ENCODE data around the gene VPS26B.
A peak's percentile ranks its signal among the peaks of the same experiment; 100 is the strongest.

Gene VPS26B

GRCh38 chr11:134207538-134208239, 16.8 kb upstream of the VPS26B start:
- H3K9me3 ChIP-seq (ENCODE audit: control insufficient read depth, low read length), result no peaks in the 10 kb centered on the region
- H3K36me3 ChIP-seq (ENCODE audit: control insufficient read depth, insufficient read depth, low read length, severe bottlenecking), result peaks cover 72% of the 10 kb centered on the region
- H3K27me3 ChIP-seq (replicated peaks; ENCODE audit: control insufficient read depth, insufficient read depth, low read length), result no peaks in the 10 kb centered on the region
- DNase-seq (ENCODE audit: low read depth), result peak; percentile 43
- no peak overlapping the region for H3K9ac ChIP-seq (ENCODE audit: low read length)
- H3K4me1 ChIP-seq (ENCODE audit: control insufficient read depth, insufficient read depth, low read length), result no peaks in the 10 kb centered on the region
- H3K4me3 ChIP-seq (ENCODE audit: low read length), result no peak overlapping the region

DNA sequence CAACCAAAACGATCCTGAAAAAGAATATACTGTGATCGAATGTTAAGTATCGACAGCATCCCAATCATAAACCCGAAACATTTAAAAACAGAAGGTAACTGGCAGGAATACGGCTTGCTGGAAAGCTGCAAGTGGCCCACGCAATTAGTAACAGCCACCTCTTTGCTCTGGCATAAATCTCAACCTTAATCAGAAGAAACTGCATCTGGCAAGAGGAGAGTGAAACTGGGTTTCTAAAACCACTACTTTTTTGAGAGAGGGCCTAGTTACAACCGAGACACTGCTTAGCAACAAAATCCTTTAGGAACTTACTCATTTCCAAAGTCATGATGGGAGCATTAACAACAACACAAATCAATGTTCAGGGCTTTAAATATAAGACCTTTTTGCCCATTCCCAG, 8.6 kb upstream of the VPS26B start:
- DNase-seq (ENCODE audit: low read depth), result no peak
- H3K36me3 ChIP-seq (ENCODE audit: control insufficient read depth, insufficient read depth, low read length, severe bottlenecking), result peaks cover 39% of the 10 kb centered on the region

GRCh38 chr11:134216816-134217215, 7.7 kb upstream of the VPS26B start:
- Histone ChIP-seq H3K4me1 (ENCODE audit: control insufficient read depth, insufficient read depth, low read length) (no peaks in the 10 kb centered on the region), H3K9ac (ENCODE audit: low read length) (no peak overlapping the region), H3K36me3 (ENCODE audit: control insufficient read depth, insufficient read depth, low read length, severe bottlenecking) (peaks cover 35% of the 10 kb centered on the region), H3K27me3 (replicated peaks; ENCODE audit: control insufficient read depth, insufficient read depth, low read length) (no peaks in the 10 kb centered on the region), H3K4me3 (ENCODE audit: low read length) (no peak overlapping the region), H3K9me3 (ENCODE audit: control insufficient read depth, low read length) (no peaks in the 10 kb centered on the region)
- DNase-seq (ENCODE audit: low read depth), result no peak

More for the DNA sequence above, 8.6 kb upstream of the VPS26B start:
- Histone ChIP-seq H3K4me1 (ENCODE audit: control insufficient read depth, insufficient read depth, low read length) (no peaks in the 10 kb centered on the region), H3K27me3 (replicated peaks; ENCODE audit: control insufficient read depth, insufficient read depth, low read length) (no peaks in the 10 kb centered on the region), H3K9me3 (ENCODE audit: control insufficient read depth, low read length) (no peaks in the 10 kb centered on the region), H3K4me3 (ENCODE audit: low read length) (no peak overlapping the region), H3K9ac (ENCODE audit: low read length) (no peak overlapping the region)

DNA sequence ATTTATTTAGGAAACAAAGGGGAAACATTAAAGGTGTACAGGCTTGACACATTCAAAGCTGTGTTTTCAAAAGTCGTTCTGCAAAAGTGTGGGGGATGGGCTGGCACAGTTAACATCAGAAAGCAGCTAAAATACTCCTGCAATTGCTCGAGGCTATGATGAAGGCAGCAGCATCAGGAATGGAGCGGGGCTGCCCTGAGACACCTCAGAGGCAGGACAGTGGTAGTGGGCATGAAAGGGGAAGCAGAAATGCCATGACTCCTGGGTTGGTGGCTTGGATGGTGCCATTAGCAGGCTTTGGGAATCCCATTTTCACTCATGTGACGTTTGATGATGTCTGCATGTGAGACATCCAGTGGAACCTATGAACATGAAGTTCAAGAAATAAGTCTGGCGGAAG, 1.4 kb upstream of the VPS26B start:
- Histone ChIP-seq H3K9ac (ENCODE audit: low read length) (peak overlapping the region; percentile 94), H3K9me3 (ENCODE audit: control insufficient read depth, low read length) (no peaks in the 10 kb centered on the region), H3K4me3 (ENCODE audit: low read length) (peak overlapping the region; percentile 97), H3K27me3 (replicated peaks; ENCODE audit: control insufficient read depth, insufficient read depth, low read length) (no peaks in the 10 kb centered on the region), H3K4me1 (ENCODE audit: control insufficient read depth, insufficient read depth, low read length) (peaks cover 26% of the 10 kb centered on the region), H3K36me3 (ENCODE audit: control insufficient read depth, insufficient read depth, low read length, severe bottlenecking) (peaks cover 15% of the 10 kb centered on the region)
- no peak for DNase-seq (ENCODE audit: low read depth)

DNA sequence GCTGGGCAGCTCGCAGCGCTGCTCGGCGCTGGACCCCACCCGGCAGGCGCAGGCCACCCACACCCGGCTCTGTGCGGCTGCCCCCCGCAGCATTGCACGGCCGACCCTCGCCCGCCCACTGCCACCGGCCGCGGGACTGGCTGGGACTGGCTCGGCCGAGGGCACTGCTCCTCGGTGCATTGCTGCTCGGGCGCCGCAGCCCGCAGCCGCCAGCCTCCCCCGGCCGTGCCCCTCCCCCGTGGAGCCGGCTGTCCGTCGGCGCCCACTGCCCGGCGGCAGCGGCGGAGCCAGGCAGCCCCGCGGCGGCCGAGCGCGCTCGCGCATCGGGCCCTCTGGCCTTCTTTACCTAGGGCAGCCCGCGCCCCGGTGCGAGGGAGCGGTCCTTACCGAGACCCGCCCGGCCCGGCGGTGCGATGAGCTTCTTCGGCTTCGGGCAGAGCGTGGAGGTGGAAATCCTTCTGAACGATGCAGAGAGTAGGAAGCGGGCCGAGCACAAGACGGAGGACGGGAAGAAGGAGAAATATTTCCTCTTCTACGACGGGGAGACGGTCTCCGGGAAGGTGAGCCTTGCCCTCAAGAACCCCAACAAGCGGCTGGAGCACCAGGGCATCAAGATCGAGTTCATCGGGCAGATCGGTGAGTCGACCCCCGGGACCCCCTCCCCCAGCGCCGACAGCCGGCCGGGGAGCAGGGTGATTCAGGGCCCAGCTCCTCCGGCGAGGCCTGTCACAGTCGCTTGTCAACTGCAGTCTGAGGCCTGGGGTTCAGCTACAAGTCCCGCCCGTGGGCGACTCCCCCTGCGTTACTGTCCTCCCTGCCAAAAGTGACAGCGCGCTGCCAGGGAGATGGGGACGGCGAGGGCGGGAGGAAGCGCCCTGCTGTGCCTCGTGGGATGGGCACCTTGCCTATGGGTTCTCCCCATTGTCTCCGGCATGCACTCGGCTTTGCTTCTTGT, 516 bp downstream of the VPS26B start:
- peaks cover 4% of the 10 kb centered on the region for H3K36me3 ChIP-seq (ENCODE audit: control insufficient read depth, insufficient read depth, low read length, severe bottlenecking)
- peak overlapping the region; percentile 97 for H3K4me3 ChIP-seq (ENCODE audit: low read length)
- H3K9ac ChIP-seq (ENCODE audit: low read length), result peak overlapping the region; percentile 94
- peak; percentile 68 for DNase-seq (ENCODE audit: low read depth)
- H3K9me3 ChIP-seq (ENCODE audit: control insufficient read depth, low read length), result no peaks in the 10 kb centered on the region
- peaks cover 30% of the 10 kb centered on the region for H3K4me1 ChIP-seq (ENCODE audit: control insufficient read depth, insufficient read depth, low read length)
- no peaks in the 10 kb centered on the region for H3K27me3 ChIP-seq (replicated peaks; ENCODE audit: control insufficient read depth, insufficient read depth, low read length)

GRCh38 chr11:134226806-134227325, 2.4 kb downstream of the VPS26B start:
- Histone ChIP-seq H3K27me3 (replicated peaks; ENCODE audit: control insufficient read depth, insufficient read depth, low read length) (no peaks in the 10 kb centered on the region), H3K4me3 (ENCODE audit: low read length) (peak overlapping the region; percentile 97), H3K4me1 (ENCODE audit: control insufficient read depth, insufficient read depth, low read length) (peaks cover 30% of the 10 kb centered on the region)

GRCh38 chr11:134228625-134229024, 4.2 kb downstream of the VPS26B start:
- peaks cover 3% of the 10 kb centered on the region for H3K36me3 ChIP-seq (ENCODE audit: control insufficient read depth, insufficient read depth, low read length, severe bottlenecking)
- H3K4me1 ChIP-seq (ENCODE audit: control insufficient read depth, insufficient read depth, low read length), result peaks cover 22% of the 10 kb centered on the region
- H3K4me3 ChIP-seq (ENCODE audit: low read length), result no peak overlapping the region
- H3K27me3 ChIP-seq (replicated peaks; ENCODE audit: control insufficient read depth, insufficient read depth, low read length), result no peaks in the 10 kb centered on the region
- H3K9me3 ChIP-seq (ENCODE audit: control insufficient read depth, low read length), result no peaks in the 10 kb centered on the region
- peak; percentile 54 for DNase-seq (ENCODE audit: low read depth)
- H3K9ac ChIP-seq (ENCODE audit: low read length), result no peak overlapping the region

More at GRCh38 chr11:134226806-134227325, 2.4 kb downstream of the VPS26B start:
- Histone ChIP-seq H3K9me3 (ENCODE audit: control insufficient read depth, low read length) (no peaks in the 10 kb centered on the region), H3K36me3 (ENCODE audit: control insufficient read depth, insufficient read depth, low read length, severe bottlenecking) (peaks cover 3% of the 10 kb centered on the region), H3K9ac (ENCODE audit: low read length) (no peak overlapping the region)
- no peak for DNase-seq (ENCODE audit: low read depth)

- Histone ChIP-seq H3K4me3 (ENCODE audit: low read length) (no peak overlapping the region), H3K9me3 (ENCODE audit: control insufficient read depth, low read length) (no peaks in the 10 kb centered on the region), H3K36me3 (ENCODE audit: control insufficient read depth, insufficient read depth, low read length, severe bottlenecking) (peaks cover 3% of the 10 kb centered on the region), H3K9ac (ENCODE audit: low read length) (no peak overlapping the region), H3K27me3 (replicated peaks; ENCODE audit: control insufficient read depth, insufficient read depth, low read length) (no peaks in the 10 kb centered on the region), H3K4me1 (ENCODE audit: control insufficient read depth, insufficient read depth, low read length) (peaks cover 22% of the 10 kb centered on the region)
- peak; percentile 3 for DNase-seq (ENCODE audit: low read depth)
Measured at GRCh38 chr11:134229126-134229790, 4.8 kb downstream of the VPS26B start.

- Histone ChIP-seq H3K4me3 (ENCODE audit: low read length) (no peak overlapping the region), H3K36me3 (ENCODE audit: control insufficient read depth, insufficient read depth, low read length, severe bottlenecking) (peaks cover 5% of the 10 kb centered on the region), H3K9me3 (ENCODE audit: control insufficient read depth, low read length) (no peaks in the 10 kb centered on the region), H3K4me1 (ENCODE audit: control insufficient read depth, insufficient read depth, low read length) (peaks cover 22% of the 10 kb centered on the region), H3K9ac (ENCODE audit: low read length) (no peak overlapping the region), H3K27me3 (replicated peaks; ENCODE audit: control insufficient read depth, insufficient read depth, low read length) (no peaks in the 10 kb centered on the region)
- no peak for DNase-seq (ENCODE audit: low read depth)
Measured at GRCh38 chr11:134230339-134230738, 5.9 kb downstream of the VPS26B start.

DNA sequence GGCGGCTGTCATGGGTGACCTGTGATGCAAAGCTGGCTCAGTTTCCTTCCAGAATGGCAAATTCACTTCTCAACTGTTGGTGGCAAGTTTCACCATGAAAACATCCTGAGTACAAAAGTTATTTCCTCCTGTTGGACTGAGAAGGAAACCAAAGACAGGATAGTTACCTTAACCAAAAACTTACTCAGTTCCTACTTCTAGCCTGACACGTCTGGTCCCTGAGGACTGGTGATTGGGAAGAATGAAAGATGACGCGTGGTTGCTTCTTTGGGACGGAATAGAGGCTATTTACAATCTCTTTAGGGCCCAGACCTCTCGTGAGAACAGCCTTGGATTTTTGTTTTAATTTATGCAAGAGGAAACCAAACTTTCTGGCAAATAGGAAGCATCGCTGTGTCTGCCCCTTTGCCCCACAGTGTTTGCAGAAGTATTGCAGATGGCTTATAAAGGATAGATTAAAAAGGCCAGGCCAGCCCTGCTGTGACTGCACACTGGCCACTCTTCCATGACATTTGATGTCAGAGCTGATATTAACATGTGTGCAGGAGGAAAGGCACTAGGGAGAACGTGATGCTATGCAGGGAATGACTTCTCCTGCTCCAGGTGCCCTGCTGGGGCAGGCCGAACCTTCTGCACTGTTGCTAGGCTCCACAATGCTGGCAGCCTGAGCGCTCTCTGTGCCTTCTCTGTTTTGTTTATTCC, 7.6 kb downstream of the VPS26B start:
- Histone ChIP-seq H3K4me1 (ENCODE audit: control insufficient read depth, insufficient read depth, low read length) (peaks cover 5% of the 10 kb centered on the region), H3K4me3 (ENCODE audit: low read length) (no peak overlapping the region)
- no peak for DNase-seq (ENCODE audit: low read depth)

More for the DNA sequence above, 7.6 kb downstream of the VPS26B start:
- H3K36me3 ChIP-seq (ENCODE audit: control insufficient read depth, insufficient read depth, low read length, severe bottlenecking), result peaks cover 19% of the 10 kb centered on the region
- no peak overlapping the region for H3K9ac ChIP-seq (ENCODE audit: low read length)
- H3K9me3 ChIP-seq (ENCODE audit: control insufficient read depth, low read length), result no peaks in the 10 kb centered on the region
- H3K27me3 ChIP-seq (replicated peaks; ENCODE audit: control insufficient read depth, insufficient read depth, low read length), result no peaks in the 10 kb centered on the region
